A549 treated with GW870086 at 1 μM for 4 hours (cell line): ENCODE measurements around the gene SRP9. TPM values are rescaled to one million over a fixed set of nuclear protein-coding genes. Genes with fewer than 3 reads are reported as not detected.

Experiments
- total RNA-seq: library from RNA; stranded (reverse); fragments of 200-300 nt; extraction: Qiagen RNA extraction; gene quantifications from 5 replicates; pipeline ENCODE4 v1.2.3, GENCODE V29; 2022; ENCODE audit warnings: low read depth

The SRP9 gene
- total RNA-seq = 231 to 310 TPM (median 241 TPM) in 5 replicates

DNA sequence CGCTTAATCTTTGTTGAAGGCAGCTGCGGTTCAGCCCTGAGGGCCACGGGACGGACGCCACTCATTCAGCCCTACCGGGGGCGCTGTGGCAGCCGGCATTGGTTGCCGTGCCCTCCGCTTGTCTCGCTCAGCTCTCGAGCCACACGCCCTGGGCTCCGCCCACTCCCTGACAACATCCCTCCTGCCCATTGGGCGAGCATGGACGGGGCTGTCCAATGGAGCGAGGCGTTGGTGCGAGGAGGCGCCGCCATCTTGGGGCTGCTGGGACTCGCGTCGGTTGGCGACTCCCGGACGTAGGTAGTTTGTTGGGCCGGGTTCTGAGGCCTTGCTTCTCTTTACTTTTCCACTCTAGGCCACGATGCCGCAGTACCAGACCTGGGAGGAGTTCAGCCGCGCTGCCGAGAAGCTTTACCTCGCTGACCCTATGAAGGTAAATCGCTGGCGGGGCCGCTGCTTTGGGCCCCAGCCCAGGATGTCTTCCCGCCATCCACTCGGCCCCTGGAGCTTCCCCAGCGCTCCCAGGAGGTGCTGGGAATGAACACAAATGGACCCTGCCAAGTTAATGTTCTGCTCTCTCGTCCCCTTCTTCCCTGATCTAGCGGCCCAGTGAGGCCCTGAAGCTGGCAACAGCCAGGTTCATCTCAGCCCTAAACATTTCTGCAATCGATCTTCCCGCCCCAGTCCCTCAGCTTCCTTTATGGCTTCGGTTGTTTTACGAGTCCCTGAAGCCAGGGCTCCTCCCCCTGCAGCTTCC lies at the start of gene SRP9:
Gene SRP9 (plus strand): TSS at position 244 of the 754 bp plus-strand sequence. CDS start 115 bp downstream, at position 359.

DNA sequence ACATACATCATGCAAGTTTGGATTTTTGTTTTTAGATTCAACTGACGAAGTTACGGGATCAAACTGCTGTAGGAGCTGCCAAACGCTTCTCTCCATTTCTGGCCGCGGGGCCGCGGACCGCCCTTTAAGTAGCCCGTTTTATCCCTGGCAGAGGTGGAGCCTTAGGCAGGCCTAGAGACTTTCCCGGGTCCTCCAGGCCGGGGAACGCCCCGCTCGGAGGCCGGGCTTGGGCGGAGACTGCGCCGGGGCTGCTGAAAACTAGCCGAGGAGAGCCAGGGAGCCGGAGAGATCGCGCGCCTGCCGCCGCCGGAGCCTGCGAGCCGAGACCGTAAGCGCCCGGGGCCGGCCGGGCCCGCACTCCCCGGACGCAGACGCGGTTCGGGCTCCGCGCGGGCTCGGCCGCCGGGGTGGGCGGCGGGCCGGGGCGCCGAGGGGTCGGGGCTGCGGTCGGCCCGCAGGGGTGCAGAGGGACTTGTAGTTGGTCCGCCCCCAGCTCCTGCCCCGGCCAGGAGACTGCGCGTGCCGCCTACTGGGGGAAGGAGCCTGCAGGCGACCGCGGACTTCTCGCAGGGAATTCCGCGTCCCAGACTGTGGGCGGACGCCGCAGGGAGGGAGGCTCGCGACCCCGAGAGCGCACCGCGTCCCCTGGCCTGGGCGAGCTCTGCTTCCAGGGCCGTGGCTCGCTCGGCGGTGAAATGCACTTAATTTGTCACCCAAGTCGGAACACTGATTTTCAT lies 32.4 kb downstream of the SRP9 start, which contains the start of gene EPHX1:
Gene EPHX1 (plus strand): TSS at position 283 of the 737 bp plus-strand sequence. CDS start 18,606 bp downstream, outside the sequence.

Other genes with a start within 250 kb of the SRP9 start
- gene ENAH, start 124.7 kb upstream of the SRP9 start, total RNA-seq = 68.4 to 90.6 TPM (median 86.1 TPM) in 5 replicates
- gene EPHX1, start 32.3 kb downstream of the SRP9 start, total RNA-seq = 194 to 245 TPM (median 203 TPM) in 5 replicates
- gene TMEM63A, start 104.6 kb downstream of the SRP9 start, total RNA-seq = 4.5 to 6.4 TPM (median 5.9 TPM) in 5 replicates
- gene LEFTY1, start 111.3 kb downstream of the SRP9 start, total RNA-seq = 0.50 to 1.1 TPM (median 0.68 TPM) in 5 replicates
- gene PYCR2, start 146.4 kb downstream of the SRP9 start, total RNA-seq = 46.3 to 54.3 TPM (median 51.9 TPM) in 5 replicates
- gene LEFTY2, start 163.4 kb downstream of the SRP9 start, total RNA-seq = 0.06 to 0.24 TPM in 2 of 5 replicates, not detected in the others
- 6.9 to 9.4 TPM (median 8.2 TPM) in 5 replicates for gene SDE2, start 221.5 kb downstream of the SRP9 start, total RNA-seq